Hypothalamus (tissue), 51 donors: ENCODE results near the gene EXOC4.
"Not testable (repeated sequence)": the region's sequence is repeated elsewhere in the genome, so short reads cannot be mapped to it uniquely, and the experiment has no call there.

ENCODE experiments used
- DNase-seq, 51 donors: peaks; one replicate each; lab custom pipeline; 2025; lab: John Stamatoyannopoulos, UW

The EXOC4 gene

DNA sequence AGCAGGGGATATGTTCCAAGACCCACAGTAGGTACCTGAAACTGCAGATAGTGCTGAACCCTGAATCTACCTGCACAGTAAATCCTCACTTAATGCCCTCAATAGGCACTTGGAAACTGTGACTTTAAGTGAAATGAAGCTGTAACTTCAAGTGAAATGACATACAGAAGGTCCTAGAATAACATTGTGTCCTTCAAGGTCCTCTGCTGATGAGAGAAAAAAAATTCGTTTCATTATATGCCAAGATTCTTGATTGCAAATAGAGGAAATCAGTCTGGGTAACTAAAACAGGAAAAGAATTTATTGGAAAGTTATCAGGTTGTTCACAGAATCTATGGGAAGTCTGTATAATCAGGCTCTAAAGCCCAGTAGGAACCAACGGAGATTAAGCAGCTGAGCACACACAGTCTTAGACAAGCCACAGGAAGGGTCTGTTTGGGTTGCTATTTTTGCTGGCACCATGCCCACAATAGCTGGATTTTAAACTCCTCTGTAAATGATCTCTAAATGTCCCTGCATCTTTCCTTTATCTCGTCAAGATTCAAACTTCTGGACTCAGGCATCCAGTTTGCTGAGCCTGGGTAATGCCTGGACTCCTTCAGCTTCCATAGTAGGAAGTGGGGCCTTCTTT is 57.5 kb downstream of the EXOC4 start:
- no peak for DNase-seq

DNA sequence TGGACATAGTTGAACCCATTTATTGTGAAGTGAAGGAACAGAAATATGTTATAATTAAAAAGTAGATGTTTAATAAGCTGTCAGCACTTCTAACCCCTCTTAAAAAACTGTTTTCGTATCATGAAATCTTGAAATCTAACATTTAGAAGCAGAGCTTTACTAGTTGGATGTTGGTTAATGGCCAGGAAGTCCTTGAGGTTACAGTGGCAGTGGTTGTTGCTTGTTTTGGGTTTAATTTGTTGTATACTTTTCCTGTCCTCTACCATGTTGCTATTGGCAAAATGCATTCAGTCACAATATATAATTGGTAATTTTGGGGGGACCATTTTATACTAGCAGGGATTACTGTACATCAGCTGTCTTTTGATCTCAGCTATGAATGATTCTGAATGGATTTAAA is 60.7 kb downstream of the EXOC4 start:
- no peak for DNase-seq

DNA sequence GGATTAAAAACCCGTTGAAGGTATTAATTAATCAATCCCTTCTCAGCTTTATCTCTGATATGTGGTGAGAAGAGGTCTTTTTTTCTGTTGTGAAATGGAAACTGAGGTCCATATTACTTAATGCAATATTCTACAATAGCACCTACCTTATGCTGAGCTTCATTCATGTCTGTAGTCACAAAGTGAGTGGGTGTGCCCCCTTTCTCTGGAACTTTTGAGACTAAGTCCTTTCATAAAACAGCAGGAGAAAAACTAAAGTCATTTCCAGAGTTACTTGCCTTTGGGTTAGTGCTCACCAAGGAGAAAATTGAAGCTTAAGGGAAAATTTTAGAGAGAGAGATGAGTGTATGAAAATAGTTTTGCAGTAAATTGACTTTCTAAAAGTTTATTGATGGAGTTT is 61.2 kb downstream of the EXOC4 start:
- no peak for DNase-seq

DNA sequence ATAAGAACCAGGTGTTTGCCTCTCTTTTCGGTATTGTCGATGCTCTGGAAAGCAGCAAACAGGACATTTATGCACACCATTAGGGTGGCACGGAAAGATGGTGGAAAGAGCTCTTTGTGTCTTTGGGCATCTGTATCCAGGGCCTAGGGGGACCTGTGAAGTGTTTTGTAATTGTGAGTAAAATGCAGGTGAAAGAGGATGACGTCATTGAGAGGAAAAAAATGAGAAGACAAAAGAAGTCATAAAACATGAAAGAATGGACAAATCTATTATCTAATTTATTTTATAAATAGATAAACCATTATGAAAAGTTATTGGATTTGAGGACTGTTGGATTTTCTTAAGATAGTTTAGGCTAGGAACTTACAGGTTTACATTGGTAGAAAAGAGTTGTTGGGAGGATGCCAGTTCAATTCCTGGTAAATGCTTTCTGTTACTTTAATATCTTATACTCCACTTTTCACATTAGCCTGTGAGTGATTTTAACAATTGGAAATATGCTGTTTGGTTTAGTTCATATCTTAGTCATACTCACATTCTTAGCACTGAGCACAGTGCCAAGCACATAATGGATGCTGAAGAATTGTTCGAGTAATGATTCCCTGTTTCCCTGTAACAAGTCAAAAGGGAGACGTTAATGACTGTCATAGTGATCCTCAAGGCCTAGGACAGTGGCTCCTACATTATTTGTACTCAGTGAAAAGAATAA is 62.6 kb downstream of the EXOC4 start:
- DNase-seq = no peak

DNA sequence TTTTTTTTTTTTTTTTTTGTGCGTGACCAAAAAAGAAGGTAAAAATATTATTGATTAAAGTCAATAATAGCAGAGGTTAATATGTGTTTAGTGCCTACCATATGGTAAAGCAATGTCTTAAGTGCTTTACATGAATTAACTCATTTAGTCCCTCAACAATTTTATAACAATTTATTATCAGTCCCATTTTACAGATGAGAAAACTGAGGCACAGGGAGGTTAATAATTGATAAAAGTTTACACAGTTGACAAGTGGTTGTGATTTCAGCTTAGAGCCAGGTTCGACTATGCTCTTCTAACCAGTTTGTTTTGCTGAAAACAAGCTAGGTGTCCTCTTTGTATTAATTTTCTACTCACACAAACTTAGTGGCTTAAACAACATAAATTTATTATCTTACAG is 67.0 kb downstream of the EXOC4 start:
- no peak for DNase-seq

DNA sequence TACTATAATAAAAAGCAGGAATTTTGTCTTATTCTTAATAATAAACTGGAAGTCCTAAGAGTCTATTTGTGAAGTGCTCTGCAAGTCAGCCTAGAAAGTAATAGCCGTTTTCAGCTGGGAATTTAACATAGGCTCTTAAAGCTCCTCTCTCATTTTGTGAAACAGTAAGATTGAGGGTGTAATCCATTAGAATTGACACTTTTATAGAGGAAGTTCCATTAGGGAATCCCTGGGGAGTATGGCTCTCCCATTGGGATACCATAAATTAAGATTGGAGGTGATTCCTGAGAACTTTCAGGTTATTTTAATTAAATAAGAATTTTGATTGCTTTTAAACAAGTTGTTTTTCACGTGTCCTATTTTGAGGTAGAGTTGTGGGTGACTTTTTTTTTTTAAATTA is 68.0 kb downstream of the EXOC4 start:
- DNase-seq = no peak

DNA sequence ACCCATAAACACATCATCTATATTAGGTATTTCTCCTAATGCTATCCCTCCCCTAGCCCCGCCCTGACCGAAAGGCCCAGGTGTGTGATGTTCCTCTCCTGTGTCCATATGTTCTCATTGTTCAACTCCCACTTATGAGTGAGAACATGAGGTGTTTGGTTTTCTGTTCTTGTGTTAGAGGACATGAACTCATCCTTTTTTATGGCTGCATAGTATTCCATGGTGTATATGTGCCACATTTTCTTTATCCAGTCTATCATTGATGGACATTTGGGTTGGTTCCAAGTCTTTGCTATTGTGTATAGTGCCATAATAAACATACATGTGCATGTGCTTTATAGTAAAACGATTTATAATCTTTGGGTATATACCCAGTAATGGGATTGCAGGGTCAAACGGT is 68.5 kb downstream of the EXOC4 start:
- DNase-seq = not testable (repeated sequence)

DNA sequence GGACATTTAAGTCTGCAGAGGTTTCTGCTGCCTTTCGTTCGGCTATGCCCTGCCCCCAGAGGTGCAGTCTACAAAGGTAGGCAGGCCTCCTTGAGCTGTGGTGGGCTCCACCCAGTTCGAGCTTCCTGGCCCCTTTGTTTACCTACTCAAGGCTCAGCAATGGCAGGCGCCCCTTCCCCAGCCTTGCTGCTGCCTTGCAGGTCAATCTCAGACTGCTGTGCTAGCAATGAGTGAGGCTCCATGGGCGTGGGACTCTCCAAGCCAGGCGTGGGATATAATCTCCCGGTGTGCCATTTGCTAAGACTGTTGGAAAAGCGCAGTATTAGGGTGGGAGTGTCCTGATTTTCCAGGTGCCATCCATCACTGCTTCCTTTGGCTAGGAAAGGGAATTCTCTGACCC is 73.9 kb downstream of the EXOC4 start:
- DNase-seq = not testable (repeated sequence)

DNA sequence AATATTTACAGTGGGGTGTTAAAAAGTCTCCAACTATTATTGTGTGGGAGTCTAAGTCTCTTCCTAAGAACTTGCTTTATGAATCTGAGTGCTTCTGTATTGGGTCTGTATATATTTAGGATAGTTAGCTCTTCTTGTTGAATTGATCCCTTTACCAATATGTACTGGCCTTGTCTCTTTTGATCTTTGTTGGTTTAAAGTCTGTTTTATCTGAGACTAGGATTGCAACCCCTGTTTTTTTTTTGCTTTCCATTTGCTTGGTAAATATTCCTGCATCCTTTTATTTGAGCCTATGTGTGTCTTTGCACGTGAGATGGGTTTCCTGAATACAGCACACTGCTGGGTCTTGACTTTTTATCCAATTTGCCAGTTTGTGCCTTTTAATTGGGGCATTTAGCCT is 75.1 kb downstream of the EXOC4 start:
- not testable (repeated sequence) for DNase-seq

DNA sequence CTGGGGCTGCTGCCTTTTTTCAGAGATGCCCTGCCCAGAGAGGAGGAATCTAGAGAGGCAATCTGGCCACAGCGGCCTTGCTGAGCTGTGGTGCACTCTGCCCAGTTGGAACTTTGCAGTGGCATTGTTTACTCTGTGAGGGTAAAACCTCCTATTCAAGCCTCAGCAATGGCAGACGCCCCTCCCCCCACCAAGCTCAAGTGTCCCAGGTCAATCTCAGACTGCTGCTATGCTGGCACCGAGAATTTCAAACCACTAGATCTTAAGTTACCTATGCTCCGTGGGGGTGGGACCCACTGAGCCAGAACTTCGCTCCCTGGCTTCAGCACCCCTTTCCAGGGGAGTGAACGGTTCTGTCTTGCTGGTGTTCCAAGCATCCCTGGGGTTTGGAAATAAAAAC is 77.2 kb downstream of the EXOC4 start:
- peak in 2 of 51 donors; percentile 5 to 10 for DNase-seq

DNA sequence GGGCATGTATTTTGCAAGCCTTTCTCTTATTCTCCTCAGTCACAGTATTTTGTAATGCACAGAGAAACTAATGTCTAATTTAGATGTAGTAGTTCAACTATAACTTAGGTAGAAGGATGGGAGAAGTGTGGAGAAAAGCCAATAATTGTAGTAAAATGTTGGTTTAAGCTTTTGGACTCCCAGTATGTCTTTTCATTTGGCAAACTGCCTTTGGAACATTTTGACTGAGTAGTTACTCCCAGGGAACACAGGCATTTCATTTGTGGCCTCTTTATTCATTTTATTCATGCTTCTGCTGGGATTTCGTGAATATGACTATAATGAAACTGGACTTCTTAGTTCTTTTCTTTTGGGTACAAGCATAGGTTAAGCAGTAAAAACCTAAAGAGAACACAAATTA is 79.0 kb downstream of the EXOC4 start:
- no peak for DNase-seq

DNA sequence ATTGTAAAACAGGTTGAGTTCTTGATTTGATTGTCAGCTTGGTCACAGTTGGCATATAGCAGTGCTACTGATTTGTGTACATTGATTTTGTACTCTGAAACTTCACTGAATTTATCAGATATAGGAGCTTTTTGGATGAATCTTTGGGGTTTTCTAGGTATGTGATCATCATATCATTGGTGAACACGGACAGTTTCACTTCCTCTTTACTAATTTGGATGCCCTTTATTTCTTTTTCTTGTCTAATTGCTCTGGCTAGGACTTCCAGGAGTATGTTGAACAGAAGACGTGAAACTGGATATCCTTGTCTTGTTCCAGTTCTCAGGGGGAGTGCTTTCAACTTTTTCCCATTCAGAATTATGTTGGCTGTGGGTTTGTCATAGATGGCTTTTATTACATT is 86.9 kb downstream of the EXOC4 start:
- no peak for DNase-seq

DNA sequence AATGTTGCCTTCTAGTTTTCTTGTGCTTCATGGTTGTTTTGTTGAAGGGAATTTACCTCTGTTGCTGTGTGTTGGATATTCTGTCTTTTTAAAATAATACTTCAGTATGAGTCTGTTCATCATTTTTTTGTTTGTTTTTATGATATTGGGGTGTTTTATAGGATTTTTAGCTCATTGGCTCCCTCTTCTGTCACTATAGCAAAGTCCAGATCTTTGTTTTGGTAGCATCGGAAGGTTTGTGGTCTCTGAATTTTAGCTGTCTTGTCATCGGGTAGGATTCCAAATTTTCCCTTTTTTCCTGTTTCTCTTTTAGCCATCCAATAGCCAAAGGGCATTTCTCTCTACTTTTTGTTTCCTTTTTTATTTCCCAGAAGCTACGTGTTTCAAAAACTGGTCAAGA is 91.4 kb downstream of the EXOC4 start:
- DNase-seq = no peak

DNA sequence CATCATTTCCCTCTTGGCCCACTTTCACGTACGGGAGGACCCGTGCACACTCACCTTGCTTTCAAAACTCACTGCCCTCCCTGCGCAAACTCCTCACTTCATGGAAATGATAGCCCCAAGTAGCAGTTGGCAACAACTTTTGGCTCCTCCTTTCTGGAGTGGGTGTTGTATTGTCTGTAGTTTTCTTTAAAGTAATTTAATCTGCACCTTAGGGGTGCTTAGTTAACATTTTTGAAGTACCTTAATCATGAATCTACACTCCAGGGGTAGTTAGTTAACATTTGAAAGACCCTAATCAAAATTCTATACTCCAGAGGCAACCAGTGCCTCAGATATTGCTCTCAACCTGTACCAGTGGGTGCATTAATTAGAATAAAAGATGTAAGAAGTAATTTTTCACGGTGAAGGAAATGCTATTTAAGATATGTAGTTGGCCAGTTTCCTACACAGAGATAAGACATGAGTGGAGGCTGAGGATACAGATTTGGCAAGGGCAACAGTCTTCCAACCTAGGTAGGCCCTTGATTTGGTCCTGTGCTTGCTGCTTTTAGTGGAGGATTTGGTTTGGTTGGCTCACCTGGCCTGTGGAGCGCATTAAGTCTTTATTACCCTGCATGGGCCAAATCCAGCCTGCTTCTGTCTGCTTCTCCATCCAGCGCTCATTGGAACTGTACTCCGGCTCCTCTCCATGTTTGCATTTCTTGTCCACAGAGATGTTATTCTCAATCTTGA is 93.0 kb downstream of the EXOC4 start:
- DNase-seq = no peak

DNA sequence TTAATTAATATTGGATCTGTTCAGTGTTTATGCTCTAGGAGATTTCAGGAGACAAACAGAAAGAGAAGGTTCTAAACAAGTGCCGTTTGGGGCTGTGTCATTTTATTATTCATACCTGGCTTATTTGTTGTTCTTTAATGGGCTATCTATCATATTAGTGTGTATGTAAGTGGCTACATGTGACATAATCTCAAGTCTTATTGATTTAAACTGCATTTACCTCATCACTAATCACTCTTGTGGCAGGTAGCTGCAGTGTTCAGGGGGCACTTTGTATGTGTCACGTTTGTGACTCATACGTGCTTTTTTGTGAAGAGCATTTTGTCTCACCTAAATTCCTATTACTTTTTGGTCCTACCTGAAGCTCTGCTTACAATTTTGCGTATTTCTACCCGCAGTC is 95.4 kb downstream of the EXOC4 start:
- no peak for DNase-seq

DNA sequence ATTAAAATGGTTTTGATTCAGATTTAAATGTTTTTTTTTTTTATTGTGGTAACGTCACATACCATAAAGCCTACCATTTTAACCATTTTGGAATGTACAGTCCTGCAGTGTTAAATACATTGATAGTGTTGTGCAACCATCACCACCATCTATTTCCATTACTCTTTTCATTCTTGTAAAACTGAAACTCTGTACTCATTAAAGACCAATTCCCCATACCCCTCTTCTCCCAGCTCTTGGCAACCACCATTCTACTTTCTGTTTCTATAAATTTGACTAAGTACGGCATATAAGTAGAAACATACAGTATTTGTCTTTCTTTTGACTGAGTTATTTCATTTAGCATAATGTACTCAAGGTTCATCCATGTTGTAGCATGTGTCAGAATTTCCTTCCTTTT is 96.2 kb downstream of the EXOC4 start:
- no peak for DNase-seq

DNA sequence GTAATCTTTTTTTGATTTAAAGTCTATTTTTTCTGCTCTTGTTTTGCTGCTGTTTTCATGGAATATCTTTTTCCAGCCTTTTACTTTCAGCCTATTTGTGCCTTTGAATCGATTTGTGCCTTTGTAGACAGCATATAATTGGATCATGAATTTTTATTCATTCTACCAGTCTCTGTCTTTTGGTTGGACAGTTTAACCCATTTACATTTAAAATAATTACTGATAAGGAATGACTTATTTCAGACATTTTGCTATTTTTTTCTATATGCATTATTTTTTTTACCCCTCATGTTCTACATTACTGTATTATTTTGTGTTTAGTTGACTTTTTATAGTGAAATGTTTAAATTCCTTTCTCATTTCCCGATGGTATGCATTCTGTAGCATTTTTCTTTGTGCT is 99.6 kb downstream of the EXOC4 start:
- no peak for DNase-seq

DNA sequence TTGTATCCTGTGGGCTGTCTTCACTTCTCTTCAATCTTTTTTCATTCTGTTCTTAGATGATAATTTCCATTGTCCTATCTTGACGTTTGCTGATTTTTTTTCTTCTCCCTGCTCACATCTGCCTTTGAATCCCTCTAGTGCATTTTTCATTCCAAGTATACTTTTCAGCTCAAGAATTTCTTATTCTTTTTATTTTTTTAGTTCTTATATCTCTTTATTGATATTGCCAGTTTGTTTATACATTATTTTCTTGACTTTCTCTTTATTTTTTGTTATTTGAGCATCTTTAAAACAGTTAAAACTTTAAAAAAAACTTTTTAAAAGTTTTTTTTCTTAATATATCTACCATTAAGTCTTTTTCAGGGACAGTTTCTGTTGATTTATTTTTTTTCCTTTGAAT is 100.9 kb downstream of the EXOC4 start:
- DNase-seq = no peak

DNA sequence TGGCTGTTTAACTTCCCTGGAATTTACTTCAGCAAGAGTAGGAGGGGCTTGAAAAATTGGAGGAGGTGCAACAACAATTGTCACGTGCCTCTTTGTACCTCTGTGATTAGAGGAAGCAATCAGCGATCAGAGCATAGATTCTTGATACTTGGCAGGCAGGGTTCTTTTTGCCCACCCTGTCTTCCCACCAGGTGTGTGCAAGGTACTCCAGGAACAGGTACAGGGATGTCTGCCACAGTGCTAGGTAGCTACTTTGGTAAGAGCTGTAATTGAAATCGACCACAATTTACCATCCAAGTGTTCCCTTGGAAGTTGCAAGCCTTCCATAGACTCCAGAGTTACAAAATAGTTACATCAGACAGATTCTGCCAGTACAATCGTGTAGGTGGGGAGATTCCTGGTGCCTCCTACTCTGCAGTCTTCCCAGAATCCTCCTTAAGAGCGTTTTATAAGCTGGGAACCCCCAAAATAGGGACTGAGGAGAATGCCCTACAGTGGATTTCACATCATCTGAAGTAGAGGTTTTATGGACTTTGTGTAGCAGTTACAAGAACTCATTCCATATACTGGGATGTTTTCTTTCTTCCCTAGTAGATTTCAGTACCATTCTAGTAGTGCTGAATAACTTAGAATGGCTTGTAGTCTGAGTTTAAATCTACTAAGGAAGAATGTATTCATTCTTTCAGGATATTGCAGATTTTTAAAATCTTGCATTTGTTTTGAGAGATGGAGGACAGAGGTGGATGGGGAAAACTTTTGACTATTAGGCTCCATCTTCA is 101.9 kb downstream of the EXOC4 start:
- no peak for DNase-seq

DNA sequence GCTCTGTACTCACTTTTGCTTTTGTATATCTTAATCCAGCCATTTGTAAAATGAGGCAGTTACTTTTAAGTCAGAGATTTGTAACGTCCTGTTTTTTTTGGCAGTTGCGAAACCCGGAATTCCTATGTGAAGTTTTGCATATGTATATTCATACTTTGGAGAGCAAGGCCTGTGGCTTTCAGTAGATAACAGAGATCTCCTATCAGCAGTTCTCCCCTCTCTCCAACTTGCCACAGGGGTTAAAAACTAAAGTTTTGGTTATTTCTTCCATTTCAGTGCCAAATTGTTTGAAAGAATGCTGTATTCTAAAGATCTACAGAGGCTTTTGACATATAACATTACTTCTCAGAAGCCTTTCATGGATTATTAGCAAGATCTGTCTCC is 102.4 kb downstream of the EXOC4 start:
- DNase-seq = no peak

DNA sequence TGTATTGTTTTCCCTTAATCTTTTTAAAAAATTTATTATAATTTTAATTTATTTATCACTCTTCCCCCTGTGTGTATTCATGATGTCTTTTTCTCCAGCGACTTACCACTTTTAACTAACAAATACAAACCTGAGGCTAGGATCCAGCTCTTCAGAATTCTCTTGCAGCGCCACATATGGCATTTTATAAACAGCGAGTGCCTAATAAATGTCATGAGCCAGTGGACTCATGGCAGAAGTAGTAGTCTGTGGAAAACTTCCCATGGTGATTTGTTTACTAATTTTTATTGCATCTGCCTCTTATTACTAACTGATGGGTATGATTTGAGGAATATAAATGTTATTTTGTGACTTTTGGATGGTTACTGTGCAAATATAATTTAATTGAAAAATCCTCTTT is 102.9 kb downstream of the EXOC4 start:
- no peak for DNase-seq
